GM21786 (cell line): ENCODE measurements around the gene KRT10.
"Not testable (repeated sequence)": the region's sequence is repeated elsewhere in the genome, so short reads cannot be mapped to it uniquely, and the experiment has no call there.

ENCODE experiments used
- ATAC-seq: cut with Tn5 transposase; IDR thresholded peaks from one replicate; pipeline ENCODE4 v1.9.1; 2021; ENCODE audit not compliant: unreplicated experiment

The KRT10 gene

DNA sequence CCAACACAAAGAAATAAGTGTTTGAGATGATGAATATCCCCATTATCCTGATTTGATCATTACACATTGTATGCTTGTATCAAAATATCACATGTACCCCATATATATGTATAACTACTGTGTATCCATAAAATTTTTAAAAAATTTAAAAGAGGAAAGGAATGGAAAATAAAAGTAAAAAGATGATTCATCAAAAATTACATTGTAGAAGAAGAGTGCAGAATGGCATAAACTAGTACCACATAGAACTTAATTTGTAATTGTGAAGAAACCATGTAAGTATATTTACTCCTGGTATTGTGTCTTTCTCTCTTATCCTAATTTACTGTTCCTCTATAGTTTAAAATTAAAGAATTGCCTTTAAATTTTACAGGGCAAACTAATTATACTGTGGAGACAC lies 11.5 kb upstream of the KRT10 start:
- ATAC-seq, result no peak

DNA sequence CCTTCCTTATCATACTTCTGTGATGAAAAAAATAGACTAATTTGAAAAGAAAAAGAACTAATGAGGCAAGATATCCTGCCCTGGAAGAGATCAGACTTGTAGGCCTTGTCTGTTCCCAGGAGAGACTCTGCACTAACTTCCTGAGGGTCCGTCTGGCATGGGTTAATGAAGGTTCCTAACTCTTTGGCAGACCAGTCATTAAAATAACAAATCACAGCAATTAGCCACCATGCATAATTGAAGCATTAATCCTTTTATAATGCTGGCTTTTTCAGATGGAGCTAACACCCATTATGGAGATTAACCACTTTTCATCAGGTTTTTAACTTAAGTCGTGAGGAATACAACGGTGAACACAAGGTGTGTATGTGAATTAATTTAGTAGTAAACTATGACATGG lies 10.4 kb upstream of the KRT10 start:
- no peak for ATAC-seq

DNA sequence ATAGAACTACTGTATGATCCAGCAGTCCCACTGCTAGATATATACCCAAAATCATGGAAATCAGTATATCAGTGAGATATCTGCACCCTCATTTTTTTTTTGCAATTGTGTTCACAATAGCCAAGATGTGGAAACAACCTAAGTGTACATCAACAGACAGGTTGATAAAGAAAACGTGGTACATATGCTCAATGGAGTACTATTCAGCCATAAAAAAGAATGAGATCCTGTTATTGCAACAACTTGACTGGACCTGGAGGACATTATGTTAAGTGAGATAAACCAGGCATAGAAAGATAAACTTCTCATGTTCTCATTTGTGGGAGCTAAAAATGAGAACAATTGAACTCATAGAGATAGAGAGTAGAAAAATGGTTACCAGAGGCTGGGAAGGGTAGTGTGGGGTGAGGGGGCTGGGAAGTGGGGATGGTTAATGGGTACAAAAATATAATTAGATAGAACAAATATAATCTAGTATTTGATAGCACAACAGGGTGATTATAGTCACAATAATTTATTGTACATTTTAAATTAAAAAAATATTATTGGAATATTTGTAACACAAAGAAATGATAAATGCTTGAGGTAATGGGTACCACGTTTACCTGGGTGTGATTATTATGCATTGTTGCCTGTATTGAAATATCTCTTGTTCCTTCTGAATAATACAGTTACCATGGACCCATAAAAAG lies 7.8 kb upstream of the KRT10 start:
- no peak for ATAC-seq

DNA sequence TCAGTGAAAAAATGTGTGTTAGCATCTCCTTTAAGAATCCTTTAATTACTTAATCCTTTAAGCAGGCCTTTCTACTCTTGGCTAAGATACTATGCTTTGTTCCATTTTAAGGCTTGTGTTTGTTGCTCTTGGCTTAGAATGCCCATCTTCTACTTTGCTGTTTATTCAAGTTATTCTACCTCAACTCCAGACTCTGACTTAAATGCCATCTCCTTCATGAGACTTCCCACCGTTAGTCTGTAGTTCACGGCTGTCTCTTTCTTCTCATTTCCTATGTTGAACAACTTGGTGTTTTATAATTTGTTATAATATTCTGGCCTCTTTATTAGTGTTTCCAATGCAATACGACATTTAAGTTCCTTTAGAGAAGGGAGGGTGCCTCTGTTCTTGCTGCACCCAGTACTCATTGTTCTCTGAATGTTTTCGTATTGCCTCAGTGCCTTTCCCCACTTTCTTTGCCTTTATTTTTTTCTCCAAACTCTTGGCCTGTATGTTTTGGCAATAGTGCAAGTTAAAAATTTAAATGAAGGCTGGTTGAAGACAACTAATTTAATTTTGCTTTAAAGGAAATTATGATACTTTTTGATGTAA lies 6.1 kb upstream of the KRT10 start:
- no peak for ATAC-seq

DNA sequence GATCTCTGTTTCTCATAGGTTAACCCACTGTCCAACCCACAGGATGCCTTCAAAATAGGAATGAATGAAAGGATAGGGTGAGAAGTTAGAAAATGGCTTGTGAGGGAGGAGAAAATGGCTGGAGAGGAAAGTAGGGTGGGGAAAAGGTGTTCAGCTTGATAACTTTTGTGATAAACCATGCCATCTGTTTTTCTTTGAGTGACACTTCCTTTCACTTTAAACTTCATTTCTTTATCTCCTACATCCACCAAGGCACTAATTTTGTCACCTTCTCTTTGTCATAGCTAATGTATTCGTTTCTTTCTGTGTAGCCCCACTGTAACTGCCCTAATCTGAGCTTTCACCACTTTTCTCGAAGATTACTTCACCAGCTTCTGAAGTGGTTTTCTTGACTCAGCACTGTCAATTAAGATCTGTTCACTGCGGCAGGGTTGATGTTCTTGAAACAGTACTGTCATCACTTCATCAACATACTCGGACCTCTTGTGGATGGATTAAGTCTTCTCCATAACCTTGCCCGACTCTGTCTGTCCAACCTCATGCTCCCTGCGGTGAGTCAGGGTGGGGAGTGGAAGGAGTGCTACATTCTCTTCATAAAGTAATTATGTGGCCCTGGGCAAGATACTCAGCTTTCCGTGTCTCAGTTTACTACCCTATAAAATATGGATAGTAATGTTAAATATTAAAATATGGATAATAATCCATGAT lies 5.5 kb upstream of the KRT10 start:
- no peak for ATAC-seq

DNA sequence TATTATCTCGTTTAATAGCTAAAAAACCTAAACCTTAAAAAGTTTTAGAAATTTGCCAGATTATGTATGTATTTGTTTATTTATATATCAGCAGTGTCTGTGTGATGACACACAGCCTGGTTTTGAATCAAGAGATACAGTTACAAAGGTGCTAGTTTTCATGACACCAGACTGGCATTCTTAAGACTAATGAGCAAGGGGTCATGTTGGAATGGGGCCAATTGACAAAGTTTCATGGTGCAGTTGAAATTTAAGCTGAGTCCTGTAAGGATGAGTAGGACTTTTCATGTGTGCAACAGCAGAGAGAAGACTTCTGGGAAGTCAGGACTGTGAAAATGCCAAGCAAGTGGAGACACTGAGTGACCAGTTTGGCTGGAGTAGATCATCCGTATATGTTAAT lies 3.2 kb upstream of the KRT10 start:
- ATAC-seq, result no peak

DNA sequence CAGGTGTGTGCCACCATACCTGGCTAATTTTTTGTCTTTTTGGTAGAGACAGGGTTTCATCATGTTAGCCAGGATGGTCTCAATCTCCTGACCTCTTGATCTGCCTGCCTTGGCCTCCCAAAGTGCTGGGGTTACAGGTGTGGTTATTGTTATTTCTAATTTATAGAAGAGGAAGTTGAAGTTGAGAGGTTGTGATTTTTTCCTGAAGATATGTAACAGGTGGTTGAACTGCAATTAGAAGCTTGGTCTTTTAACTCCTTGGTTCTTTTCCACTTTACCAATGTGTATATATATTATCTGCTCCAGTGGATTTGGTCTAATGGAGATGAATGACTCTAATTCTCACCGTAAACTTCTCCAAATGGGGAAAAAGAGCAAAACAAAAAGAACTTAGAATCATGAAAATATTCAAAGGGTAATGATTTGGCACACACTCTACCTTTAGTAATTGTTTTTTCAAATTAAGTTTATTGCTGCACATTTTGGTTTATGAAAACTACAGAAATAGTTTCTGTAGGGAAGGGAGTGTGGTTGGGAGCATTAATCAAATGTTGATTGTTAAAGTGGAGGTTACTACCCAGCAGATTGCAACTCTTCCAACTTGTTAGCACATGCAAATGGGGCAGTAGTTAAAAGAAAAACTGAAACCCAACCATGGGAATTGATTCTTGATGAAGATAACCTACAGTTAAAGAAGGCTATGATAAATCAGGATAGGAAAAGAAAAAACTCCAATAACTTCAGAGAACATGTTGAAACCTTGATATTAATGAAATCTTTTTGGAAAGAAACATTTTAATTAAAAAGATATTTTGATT lies 1.8 kb upstream of the KRT10 start:
- no peak for ATAC-seq

DNA sequence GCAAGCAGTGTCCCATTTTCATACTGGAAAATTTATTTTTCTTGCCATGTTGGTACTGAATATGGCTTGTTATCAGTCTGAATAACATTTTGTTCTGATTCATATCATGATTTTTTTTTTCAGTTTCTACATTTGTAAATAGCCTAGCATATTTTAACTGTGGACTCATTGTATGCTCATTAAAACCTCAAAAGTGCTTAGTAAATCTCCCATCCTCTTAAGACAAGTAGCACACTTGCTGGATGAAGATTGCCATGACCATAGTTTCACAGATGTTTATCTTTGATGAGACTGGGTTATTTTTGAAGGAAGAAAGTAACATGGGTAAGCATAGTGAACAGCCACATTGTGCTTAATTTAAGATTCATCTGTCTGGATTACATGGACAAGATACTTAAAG lies 878 bp downstream of the KRT10 start:
- ATAC-seq, result no peak

DNA sequence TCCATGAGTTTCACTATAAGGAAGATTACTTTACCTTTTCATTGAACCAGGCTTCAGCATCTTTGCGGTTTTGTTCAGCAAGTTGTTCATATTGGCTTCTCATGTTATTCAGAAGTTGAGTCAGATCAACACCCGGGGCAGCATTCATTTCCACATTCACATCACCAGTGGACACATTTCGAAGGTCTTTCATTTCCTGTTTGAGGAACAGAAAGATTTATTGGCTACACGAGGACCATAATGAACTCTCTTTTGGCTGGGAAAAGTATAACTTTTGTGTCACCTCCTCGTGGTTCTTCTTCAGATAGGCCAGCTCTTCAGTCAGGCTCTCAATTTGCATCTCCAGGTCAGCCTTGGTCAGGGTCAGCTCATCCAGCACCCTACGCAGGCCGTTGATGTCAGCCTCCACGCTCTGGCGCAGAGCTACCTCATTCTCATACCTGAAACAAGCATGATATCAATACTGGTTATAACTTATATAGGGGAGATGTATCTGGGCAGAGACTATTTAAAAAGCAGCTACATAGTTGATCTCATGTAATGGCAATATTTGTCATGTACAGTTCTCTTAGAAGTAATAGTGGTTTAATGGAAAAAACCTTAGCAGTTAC lies 2.1 kb downstream of the KRT10 start:
- no peak for ATAC-seq

DNA sequence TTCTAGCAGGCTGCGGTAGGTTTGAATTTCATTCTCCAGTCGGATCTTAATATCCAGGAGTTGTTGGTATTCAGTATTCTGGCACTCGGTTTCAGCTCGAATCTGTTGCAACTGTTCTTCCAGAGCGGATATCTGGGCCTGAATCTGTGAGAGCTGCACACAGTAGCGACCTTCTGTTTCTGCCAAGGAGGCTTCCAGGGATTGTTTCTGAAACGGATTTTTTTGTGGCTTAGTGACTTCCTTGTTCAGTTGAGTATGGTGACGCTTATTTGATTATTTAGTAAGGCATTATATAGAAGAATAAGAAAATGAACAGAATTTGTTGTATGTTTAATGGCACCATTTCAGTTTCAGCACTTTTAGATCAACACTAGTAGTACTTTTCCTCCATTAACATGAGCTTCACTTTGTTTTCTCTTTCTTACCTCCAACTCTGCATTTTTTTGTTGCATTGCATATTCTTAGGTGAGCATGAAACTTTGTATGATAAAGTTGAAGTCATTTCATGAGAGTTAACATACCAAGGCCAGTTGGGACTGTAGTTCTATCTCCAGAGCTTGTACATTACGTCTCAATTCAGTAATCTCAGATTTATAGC lies 2.8 kb downstream of the KRT10 start:
- ATAC-seq, result no peak

DNA sequence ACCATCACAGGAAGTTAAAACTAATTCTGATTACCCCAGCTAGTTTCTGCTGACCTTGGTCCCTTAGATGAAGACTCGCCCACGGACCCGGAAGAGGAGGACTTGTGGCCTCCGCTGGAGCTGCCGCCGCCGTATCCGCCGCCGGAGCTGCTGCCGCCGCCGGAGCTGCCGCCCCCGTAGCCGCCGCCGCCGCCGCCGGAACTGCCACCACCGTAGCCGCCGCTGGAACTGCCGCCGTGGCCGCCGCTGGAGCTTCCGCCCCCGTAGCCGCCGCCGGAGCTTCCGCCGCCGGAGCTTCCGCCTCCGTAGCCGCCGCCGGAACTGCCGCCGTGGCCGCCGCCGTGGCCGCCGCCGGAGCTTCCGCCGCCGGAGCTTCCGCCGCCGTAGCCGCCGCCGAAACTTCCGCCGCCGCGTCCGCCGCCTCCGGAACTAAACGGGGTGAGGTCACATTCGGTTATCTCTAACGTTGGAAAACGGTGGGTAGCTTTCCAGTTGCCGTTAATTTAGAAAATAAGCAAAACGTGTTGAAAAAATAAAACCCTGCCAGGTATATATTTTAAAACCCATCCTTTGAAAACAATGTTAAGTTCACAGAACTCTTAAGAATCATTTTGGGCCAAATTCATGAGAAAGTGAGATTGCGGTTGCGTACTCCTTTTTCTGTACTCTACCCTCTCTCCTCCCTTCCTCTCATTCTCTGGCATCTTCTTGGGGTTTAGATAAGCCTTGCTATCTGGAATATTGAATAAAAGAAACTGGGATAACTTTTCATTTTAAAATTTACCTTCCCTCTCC lies 3.5 kb downstream of the KRT10 start:
- peak; percentile 81 for ATAC-seq

DNA sequence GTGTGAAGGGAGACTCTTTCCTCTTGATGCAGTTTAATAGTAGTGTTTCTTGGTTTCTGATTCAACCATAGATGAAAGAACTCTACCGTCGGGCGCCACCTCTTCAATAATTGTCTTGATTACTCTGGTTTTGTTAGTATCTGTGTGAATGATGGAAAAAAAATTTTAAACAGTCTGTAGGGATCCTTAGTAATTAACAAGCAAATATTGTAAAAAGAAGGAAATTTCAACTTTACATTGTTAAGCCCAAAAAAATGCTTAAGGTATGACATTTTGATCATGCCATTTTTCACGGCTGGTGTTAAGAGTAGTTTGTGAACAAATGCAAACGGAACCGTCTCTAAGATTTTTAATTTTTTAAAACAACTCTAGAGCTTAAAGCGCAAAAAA lies 4.1 kb downstream of the KRT10 start:
- no peak for ATAC-seq

DNA sequence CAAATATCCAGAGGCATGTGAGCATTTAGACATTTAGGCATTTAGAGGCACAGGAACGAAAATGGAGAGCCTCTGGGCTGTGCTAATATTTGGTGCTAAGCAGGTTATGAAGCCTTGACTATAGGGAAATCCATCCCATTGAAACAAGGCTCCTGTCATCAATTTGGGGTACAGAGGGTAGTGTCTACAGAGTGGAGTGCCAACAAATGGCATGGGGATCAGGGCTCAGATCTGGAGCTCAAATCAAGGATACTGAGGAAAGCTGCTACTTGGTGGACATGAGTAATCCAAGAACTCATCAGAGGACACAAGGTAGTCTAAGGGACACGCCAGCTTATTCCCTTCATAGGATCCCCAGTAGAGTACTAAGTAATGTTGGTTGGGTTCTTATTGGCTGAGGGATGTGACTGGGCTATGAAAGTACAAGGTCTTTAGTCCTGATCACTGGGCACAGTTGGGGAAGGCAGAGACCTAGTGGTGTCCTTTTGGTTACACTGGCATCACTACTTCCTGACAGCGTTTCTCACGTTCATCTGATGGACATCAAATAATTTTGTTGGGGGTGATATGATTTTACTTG lies 5.2 kb downstream of the KRT10 start:
- ATAC-seq, result no peak

DNA sequence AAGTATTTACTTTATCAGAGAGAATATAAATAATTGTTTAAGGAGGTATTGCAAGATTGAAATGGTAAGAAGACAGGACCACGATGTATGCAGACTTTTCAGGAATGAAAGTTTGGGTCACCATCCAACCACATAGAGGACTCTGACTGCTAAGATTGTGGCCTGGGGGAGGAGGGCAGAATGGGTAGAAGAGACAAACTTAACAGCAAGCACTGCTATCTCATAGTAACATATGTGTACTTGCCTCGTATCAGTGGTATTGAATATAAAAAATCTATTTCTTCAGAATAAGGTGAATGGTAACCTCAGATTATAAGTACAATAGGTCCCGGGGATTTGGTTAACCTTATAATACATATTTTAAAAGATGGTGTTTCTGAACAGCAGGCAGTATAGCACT lies 5.8 kb downstream of the KRT10 start:
- ATAC-seq, result no peak

DNA sequence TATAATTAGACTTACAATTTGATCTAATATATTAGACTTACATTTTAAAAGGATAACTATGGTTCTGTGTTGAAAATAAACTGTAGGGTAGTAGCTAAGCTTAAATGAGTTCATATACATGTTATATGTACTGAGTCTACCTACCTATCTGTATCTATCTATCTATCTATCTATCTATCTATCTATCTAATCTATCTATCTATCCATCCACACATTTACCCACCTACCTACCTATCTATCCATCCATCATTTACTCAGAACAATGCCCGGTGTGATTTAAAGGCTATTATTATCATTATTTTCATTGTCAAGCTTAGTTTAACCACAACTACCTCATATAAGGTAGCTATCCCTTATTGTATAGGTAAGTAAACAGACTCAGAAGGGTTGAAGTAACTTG lies 7.0 kb downstream of the KRT10 start:
- ATAC-seq, result no peak

DNA sequence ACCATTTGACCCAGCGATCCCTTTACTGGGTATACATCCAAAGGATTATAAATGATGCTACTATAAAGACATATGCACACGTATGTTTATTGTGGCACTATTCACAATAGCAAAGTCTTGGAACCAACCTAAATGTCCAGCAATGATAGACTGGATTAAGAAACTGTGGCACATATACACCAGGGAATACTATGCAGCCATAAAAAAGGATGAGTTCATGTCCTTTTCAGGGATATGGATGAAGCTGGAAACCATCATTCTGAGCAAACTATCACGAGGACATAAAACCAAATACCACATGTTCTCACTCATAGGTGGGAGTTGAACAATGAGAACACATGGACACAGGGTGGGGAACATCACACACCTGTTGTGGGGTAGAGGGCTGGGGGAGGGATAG lies 7.8 kb downstream of the KRT10 start:
- ATAC-seq, result not testable (repeated sequence)

DNA sequence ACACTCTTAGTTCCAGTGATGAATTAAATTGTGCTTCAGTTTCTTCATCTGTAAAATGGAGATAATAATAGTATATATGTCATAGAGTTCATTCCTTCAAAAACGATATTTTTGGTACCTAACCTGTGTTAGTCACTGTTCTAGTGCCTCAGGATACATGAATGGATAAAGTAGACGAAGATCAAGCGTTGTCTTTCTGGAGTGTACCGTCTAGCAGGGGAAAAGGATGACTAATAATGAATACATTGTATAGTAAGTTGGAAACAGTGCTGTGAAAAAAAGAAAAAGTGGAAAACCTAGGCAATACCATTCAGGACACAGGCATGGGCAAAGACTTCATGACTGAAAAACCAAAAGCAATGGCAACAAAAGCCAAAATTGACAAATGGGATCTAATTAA lies 8.6 kb downstream of the KRT10 start:
- no peak for ATAC-seq

DNA sequence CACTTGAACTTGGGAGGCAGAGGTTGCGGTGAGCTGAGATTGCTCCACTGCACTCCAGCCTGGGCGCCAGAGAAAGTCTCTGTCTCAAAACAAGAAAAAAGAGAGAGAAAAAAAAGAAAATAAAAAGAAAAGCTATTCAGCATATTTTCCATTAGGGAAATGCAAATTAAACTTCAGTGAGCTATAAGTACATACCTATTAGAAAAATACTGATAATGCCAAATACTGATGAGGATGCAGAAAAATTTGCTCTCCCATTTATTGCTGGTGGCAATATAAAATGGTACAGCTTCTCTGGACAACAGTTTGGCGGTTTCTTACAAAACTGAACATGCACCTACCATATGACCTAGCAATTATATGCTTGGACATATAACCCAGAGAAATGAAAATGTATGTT lies 9.8 kb downstream of the KRT10 start:
- ATAC-seq, result no peak

DNA sequence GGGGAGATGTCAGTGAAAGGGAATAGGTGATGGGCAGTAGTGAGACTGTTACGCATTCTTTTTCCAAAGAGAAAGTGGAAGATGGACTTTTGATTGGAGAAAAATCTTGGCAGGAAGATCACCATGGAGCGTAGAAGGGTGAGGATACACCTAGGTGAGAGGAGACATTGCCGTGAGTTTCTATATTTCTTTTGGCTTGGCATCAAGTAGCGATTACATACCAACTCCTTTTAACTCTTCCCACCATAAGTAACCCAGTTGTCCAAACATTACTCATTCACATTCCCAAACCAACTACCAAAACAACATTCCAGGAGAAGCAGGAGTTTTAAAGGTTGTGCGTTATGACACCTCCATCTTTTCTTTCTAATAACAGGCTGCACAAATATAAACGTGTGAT lies 11.9 kb downstream of the KRT10 start:
- no peak for ATAC-seq
